Measurements from ENCODE around the gene KIF2C.

DNA sequence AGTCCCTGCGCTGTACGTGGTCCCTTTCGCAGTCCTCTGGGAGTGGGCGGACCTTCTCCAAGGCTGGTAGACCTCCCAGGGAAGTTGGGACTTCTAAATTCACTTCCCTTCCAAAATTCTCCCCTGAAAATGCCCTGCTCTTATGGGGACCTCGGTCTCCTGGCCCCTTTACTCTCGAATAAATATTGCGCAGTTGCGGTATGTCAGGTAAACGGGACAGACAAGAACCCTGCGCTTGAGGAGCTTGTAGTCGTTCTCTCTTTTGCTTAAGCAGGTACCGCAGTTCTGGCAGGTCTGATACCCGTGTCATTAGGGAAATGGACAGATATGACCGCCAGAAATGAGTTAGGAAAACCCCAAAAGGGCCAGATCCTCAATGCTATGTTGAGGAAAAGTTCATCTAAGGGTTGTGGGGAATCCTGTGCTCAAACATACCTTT, 561 bp downstream of the KIF2C start:
- TF ChIP-seq, protein P1, sequence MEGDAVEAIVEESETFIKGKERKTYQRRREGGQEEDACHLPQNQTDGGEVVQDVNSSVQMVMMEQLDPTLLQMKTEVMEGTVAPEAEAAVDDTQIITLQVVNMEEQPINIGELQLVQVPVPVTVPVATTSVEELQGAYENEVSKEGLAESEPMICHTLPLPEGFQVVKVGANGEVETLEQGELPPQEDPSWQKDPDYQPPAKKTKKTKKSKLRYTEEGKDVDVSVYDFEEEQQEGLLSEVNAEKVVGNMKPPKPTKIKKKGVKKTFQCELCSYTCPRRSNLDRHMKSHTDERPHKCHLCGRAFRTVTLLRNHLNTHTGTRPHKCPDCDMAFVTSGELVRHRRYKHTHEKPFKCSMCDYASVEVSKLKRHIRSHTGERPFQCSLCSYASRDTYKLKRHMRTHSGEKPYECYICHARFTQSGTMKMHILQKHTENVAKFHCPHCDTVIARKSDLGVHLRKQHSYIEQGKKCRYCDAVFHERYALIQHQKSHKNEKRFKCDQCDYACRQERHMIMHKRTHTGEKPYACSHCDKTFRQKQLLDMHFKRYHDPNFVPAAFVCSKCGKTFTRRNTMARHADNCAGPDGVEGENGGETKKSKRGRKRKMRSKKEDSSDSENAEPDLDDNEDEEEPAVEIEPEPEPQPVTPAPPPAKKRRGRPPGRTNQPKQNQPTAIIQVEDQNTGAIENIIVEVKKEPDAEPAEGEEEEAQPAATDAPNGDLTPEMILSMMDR (IDR thresholded peaks at IDR 0.05): no peak
- no peak for TF ChIP-seq EZH2 (IDR thresholded peaks at IDR 0.05; ENCODE audit: borderline replicate concordance, insufficient read depth, low read depth, low read length, poor library complexity, severe bottlenecking)

Data from B cell (primary cell).